Thoracic aorta (tissue), 2 donors: ENCODE measurements around the gene PDZD4. TPM values are rescaled to one million over a fixed set of nuclear protein-coding genes. Genes with fewer than 3 reads are reported as not detected.

Source experiments
- ATAC-seq: fragments of 150-250 bp; one replicate; pipeline ENCODE4 v1.8.0; 2017; ENCODE audit warnings: low read depth; ENCODE audit not compliant: insufficient number of reproducible peaks, low FRiP score
- DNase-seq: peaks from one replicate; pipeline ENCODE4 v3.0.0-alpha.2; 2020; ENCODE audit warnings: low spot score
- H3K27ac ChIP-seq, 2 donors: fragments of 200-600 bp; sonication (generic); 1 replicate in 1 of 2; 2 replicates in 1 of 2; pipeline ENCODE4 v1.5.1; 2016; ENCODE audit warnings: mild to moderate bottlenecking in 2 of 2, moderate library complexity in 2 of 2
- H3K27me3 ChIP-seq: fragments of 200-600 bp; sonication (generic); replicated peaks from 2 replicates; pipeline ENCODE4 v1.6.0; 2016; ENCODE audit warnings: mild to moderate bottlenecking; ENCODE audit not compliant: insufficient read depth
- H3K36me3 ChIP-seq: fragments of 200-600 bp; sonication (generic); one replicate; pipeline ENCODE4 v1.5.1; 2016
- H3K4me1 ChIP-seq, 2 donors: fragments of 200-600 bp; sonication (generic); 1 replicate in 1 of 2; 2 replicates in 1 of 2; pipeline versions ENCODE4 v1.5.1 to v1.6.0; 2016; ENCODE audit warnings: low read depth in 2 of 2, mild to moderate bottlenecking in 1 of 2; ENCODE audit not compliant: control insufficient read depth in 1 of 2
- H3K4me3 ChIP-seq: fragments of 200-600 bp; sonication (generic); 2 replicates; pipeline ENCODE4 v1.5.1; 2016; ENCODE audit warnings: mild to moderate bottlenecking
- H3K9me3 ChIP-seq: fragments of 200-600 bp; sonication (generic); 2 replicates; pipeline ENCODE4 v1.5.1; 2016
- total RNA-seq, 2 donors: library from RNA; depleted of rRNA; stranded (reverse); fragments of >200 nt; gene quantifications; one replicate each; pipeline versions ENCODE4 v1.1.0 to v1.2.3, GENCODE V29; 2016
- TF ChIP-seq, protein P1 (sequence below): fragments of 200-600 bp; sonication (generic); IDR thresholded peaks from one replicate; pipeline ENCODE4 v1.5.1; 2019; ENCODE audit warnings: antibody characterized with exemption

Gene PDZD4
- total RNA-seq, 2 donors from 2014 or later: 4.4 to 11.6 TPM

DNA sequence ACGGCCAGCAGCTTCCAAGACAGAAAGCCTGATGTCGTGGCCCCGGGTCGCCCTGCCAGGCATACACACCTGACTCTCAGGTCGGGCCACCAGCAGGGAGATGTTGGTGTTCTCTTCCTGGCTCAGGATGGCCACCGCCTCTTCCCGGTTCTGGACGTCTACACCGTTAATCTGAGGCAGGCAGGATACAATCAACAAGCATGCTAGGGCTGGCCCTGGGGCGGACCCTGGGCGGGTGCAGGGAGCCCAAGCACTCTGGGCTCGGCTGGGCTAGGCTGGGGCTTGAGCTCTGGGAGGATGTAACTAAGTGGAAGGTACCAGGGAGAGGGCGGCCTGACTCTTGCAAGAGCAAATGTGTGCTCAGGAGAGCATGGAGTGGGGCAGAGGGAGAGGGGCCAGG lies 24.9 kb downstream of the PDZD4 start:
- ATAC-seq: no peak
- Histone ChIP-seq H3K4me3 (no peak overlapping the region), H3K36me3 (no peaks in the 10 kb centered on the region), H3K9me3 (no peaks in the 10 kb centered on the region), H3K4me1 (peaks cover 0 to 5% of the 10 kb centered on the region in 2 donors), H3K27me3 (no peaks in the 10 kb centered on the region), H3K27ac (no peak overlapping the region)
- TF ChIP-seq, protein P1, sequence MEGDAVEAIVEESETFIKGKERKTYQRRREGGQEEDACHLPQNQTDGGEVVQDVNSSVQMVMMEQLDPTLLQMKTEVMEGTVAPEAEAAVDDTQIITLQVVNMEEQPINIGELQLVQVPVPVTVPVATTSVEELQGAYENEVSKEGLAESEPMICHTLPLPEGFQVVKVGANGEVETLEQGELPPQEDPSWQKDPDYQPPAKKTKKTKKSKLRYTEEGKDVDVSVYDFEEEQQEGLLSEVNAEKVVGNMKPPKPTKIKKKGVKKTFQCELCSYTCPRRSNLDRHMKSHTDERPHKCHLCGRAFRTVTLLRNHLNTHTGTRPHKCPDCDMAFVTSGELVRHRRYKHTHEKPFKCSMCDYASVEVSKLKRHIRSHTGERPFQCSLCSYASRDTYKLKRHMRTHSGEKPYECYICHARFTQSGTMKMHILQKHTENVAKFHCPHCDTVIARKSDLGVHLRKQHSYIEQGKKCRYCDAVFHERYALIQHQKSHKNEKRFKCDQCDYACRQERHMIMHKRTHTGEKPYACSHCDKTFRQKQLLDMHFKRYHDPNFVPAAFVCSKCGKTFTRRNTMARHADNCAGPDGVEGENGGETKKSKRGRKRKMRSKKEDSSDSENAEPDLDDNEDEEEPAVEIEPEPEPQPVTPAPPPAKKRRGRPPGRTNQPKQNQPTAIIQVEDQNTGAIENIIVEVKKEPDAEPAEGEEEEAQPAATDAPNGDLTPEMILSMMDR: no peak
- DNase-seq: no peak

DNA sequence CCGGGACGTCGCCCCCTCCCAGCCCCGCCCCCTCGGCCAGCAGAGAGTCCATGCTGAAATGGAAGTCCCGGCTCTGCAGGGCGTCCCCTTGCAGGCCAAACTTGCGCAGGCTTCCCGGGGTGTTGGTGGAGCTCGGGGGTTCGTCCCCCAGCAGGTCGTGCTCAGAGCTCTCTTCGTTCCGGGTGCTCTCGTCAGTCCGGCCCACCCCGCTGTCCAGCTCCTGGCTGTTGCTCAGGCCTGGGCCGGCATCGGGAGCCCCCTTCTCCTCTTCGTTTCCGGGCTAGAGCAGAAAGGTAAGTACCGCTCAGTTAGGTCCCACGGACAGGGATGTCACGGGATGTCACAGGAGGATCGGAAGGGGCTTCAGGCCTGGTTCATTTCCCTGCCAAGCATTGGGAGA lies 25.7 kb downstream of the PDZD4 start:
- no peaks in the 10 kb centered on the region for H3K27me3 ChIP-seq
- H3K27ac ChIP-seq: no peak overlapping the region
- DNase-seq: no peak
- TF ChIP-seq, protein P1: no peak
- peaks cover 0 to 6% of the 10 kb centered on the region in 2 donors for H3K4me1 ChIP-seq
- ATAC-seq: no peak
- H3K36me3 ChIP-seq: no peaks in the 10 kb centered on the region
- H3K4me3 ChIP-seq: no peak overlapping the region
- no peaks in the 10 kb centered on the region for H3K9me3 ChIP-seq

DNA sequence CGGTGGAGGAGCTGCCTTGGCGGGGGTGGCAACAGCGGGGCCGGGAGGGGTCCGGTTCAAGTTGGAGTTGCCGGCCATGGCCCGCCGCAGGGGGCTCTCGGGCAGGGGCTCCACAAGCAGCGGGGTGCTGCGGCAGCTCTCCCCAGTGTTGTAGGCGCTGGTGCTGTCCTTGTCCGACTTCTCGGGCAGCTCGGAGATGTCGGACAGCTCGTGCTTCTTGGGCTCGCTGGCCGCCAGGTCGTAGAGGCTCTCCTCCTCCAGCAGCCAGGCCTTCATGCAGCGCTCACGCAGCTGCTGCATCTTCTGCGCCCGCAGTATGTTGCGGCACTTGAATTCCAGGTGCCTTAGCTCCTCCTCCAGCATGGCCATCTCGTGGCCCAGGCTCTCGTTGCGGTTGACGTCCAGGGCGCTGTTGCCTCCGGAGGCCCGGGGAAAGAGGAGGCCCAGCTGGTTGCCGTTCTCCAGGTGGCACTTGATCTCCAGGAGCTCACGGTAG lies 26.2 kb downstream of the PDZD4 start:
- TF ChIP-seq, protein P1: no peak
- H3K4me3 ChIP-seq: no peak overlapping the region
- DNase-seq (no peak), ATAC-seq (no peak)
- H3K4me1 ChIP-seq: peaks cover 0 to 6% of the 10 kb centered on the region in 2 donors
- no peaks in the 10 kb centered on the region for H3K9me3 ChIP-seq
- no peak overlapping the region for H3K27ac ChIP-seq
- no peaks in the 10 kb centered on the region for H3K36me3 ChIP-seq
- no peaks in the 10 kb centered on the region for H3K27me3 ChIP-seq

DNA sequence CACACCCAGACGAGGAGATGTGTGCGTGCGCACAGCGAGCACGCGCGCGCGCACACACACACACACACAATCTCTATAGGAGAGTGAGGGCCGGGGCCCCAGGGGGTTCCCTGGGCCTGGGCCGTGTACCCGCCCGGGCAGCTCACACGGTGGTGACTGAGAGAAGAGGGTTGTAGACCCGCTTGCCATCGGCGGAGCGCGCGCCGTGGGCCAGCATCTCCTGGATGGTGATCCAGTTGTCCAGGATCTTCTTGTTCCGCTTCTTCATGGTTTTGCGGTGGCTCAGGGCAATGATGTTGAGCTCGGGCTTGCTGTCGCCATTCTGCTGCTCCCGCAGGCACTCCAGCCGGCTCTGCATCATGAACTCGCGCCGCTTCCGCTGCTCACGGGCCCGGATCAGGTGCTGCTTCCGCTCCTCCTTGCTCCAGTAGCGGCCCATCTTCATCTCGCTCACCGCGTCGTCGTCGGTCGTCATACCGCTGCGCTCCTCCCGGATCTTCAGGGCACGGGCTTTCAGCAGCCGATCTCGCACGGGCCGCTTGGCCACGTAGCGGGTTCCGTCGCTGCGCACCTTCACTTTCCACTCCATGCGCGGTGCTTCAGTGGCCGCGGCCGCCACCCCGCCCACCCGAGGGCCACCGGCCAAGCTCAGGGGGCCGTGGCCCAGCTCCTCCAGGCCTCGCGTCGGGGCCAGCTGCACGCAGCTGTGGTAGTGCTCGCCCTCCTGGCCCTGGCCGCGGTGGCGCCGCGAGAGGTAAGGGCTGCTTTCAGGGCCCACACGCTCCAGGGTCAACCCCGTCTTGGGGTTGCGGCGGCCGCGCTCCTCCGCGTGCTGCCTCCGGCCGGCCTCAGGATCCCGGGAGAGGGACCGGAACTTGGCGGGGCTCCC lies 26.9 kb downstream of the PDZD4 start:
- Histone ChIP-seq H3K36me3 (no peaks in the 10 kb centered on the region), H3K4me3 (no peak overlapping the region), H3K9me3 (no peaks in the 10 kb centered on the region), H3K4me1 (peaks cover 0 to 6% of the 10 kb centered on the region in 2 donors), H3K27ac (no peak overlapping the region), H3K27me3 (no peaks in the 10 kb centered on the region)
- ATAC-seq (no peak), DNase-seq (no peak)
- TF ChIP-seq, protein P1: no peak

DNA sequence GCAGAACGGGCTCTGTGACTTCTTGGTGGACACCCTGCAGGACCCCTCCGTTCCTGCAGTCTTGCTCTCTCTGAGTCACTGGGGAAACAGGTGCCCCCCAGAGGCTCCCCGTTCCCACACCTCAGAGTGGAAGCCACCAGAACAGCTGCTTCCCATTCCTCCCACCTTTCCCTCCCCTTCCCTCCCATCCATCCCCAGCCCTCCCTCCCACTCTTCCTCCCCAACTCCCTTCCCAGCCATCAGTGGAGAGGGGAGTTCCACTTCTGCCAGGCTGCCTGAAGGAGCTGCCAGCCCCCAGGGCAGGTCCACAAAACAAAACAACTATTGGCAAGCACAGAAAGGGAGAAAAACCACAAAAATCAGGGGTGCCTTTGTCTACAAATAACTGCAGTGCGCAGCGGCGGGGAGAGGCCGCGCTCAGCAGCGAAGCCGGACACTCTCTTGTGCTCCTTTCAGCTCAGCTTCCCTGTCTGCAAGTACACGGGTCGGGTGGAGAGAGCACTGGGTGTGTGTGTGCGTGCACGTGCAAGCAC lies 27.8 kb downstream of the PDZD4 start:
- Histone ChIP-seq H3K27me3 (no peaks in the 10 kb centered on the region), H3K36me3 (peaks cover 5% of the 10 kb centered on the region), H3K27ac (no peak overlapping the region), H3K9me3 (no peaks in the 10 kb centered on the region), H3K4me3 (no peak overlapping the region), H3K4me1 (peaks cover 0 to 6% of the 10 kb centered on the region in 2 donors)
- ATAC-seq: no peak
- no peak for DNase-seq
- TF ChIP-seq, protein P1: no peak
